HEK293 (cell line): ENCODE data around the gene SLAIN2.
A peak's percentile ranks its signal among the peaks of the same experiment; 100 is the strongest.

Experiments
- CTCF ChIA-PET: fragments of 350-600 bp; formaldehyde crosslinking; extraction: SDS; loops from one replicate; lab custom pipeline; 2021; ENCODE audit warnings: antibody characterized with exemption; lab: Yijun Ruan, JAX
- POLR2A ChIA-PET: fragments of 300-600 bp; formaldehyde crosslinking; extraction: SDS; loops from one replicate; lab custom pipeline; 2020; ENCODE audit warnings: antibody characterized with exemption, inconsistent platforms; lab: Yijun Ruan, JAX
- H3K27ac ChIP-seq: fragments of 200-500 bp; sonication (Bioruptor generic); 2 replicates; pipeline ENCODE4 v1.5.1; 2014; ENCODE audit warnings: low read depth, low read length, control low read depth, inconsistent platforms; ENCODE audit errors: extremely low read depth
- H3K36me3 ChIP-seq, 2 experiments: fragments of 200-500 bp in 1 of 2; sonication (Bioruptor generic) in 1 of 2; 1 replicate in 1 of 2; 2 replicates in 1 of 2; pipeline ENCODE4 v1.5.1; 2014 to 2017; ENCODE audit warnings: inconsistent platforms in 2 of 2, low read length in 2 of 2; ENCODE audit not compliant: control insufficient read depth in 2 of 2, insufficient read depth in 1 of 2
- H3K4me1 ChIP-seq: fragments of 200-500 bp; sonication (Bioruptor generic); 2 replicates; pipeline ENCODE4 v1.5.1; 2014; ENCODE audit warnings: mild to moderate bottlenecking, low read length, inconsistent platforms; ENCODE audit not compliant: control insufficient read depth, insufficient read depth
- H3K4me3 ChIP-seq: 2 replicates; pipeline ENCODE4 v1.5.1; 2011; ENCODE audit warnings: low read depth, mild to moderate bottlenecking, control low read depth, low read length, moderate library complexity
- H3K9me3 ChIP-seq: fragments of 200-500 bp; sonication (Bioruptor generic); 2 replicates; pipeline ENCODE4 v1.5.1; 2014; ENCODE audit warnings: low read depth, low read length, inconsistent platforms; ENCODE audit not compliant: control insufficient read depth, insufficient read depth
- BCL11B ChIP-seq: fragments of 450-650 bp; formaldehyde crosslinking; IDR thresholded peaks from 2 replicates; pipeline ENCODE4 v1.5.1; 2016; ENCODE audit warnings: low read depth, missing biosample characterization, missing genetic modification characterization
- HOXA7 ChIP-seq: sonication (generic); formaldehyde crosslinking; IDR thresholded peaks from 2 replicates; pipeline ENCODE4 v1.8.1; 2022; ENCODE audit warnings: missing genetic modification reagents, borderline replicate concordance
- IKZF3 ChIP-seq: fragments of 450-650 bp; IDR thresholded peaks from 2 replicates; pipeline ENCODE4 v1.5.0; 2018; ENCODE audit warnings: missing biosample characterization, mild to moderate bottlenecking, missing genetic modification characterization, moderate library complexity
- KLF17 ChIP-seq: fragments of 450-650 bp; formaldehyde crosslinking; IDR thresholded peaks from 2 replicates; pipeline ENCODE4 v1.5.1; 2016; ENCODE audit warnings: missing biosample characterization, missing genetic modification characterization
- PRDM6 ChIP-seq: fragments of 450-650 bp; formaldehyde crosslinking; IDR thresholded peaks from 2 replicates; pipeline ENCODE4 v1.5.1; 2017; ENCODE audit warnings: missing biosample characterization, missing genetic modification characterization
- SETDB1 ChIP-seq: IDR thresholded peaks from one replicate; pipeline ENCODE4 v1.6.1; 2017; ENCODE audit warnings: mild to moderate bottlenecking, low read length, moderate library complexity, mixed read lengths; ENCODE audit not compliant: insufficient read length
- ZNF146 ChIP-seq: fragments of 450-650 bp; formaldehyde crosslinking; IDR thresholded peaks from 2 replicates; pipeline ENCODE4 v1.5.1; 2016; ENCODE audit warnings: missing biosample characterization, missing genetic modification characterization
- ZNF2 ChIP-seq: fragments of 450-650 bp; formaldehyde crosslinking; IDR thresholded peaks from 2 replicates; pipeline ENCODE4 v1.5.1; 2016; ENCODE audit warnings: missing biosample characterization, missing genetic modification characterization
- ZNF221 ChIP-seq: fragments of 450-650 bp; formaldehyde crosslinking; IDR thresholded peaks from 2 replicates; pipeline ENCODE4 v1.5.1; 2017; ENCODE audit warnings: missing biosample characterization, missing genetic modification characterization, borderline replicate concordance
- ZNF239 ChIP-seq: fragments of 450-650 bp; formaldehyde crosslinking; IDR thresholded peaks from 2 replicates; pipeline ENCODE4 v1.5.1; 2016; ENCODE audit warnings: missing biosample characterization, missing genetic modification characterization
- ZNF311 ChIP-seq: fragments of 450-650 bp; formaldehyde crosslinking; IDR thresholded peaks from 2 replicates; pipeline ENCODE4 v1.5.1; 2017; ENCODE audit warnings: missing biosample characterization, missing genetic modification characterization, borderline replicate concordance
- ZNF366 ChIP-seq: fragments of 450-650 bp; formaldehyde crosslinking; conservative IDR thresholded peaks from 2 replicates; pipeline ENCODE4 v1.5.1; 2016; ENCODE audit warnings: missing biosample characterization, missing genetic modification characterization
- ZNF473 ChIP-seq: fragments of 450-650 bp; formaldehyde crosslinking; IDR thresholded peaks from 2 replicates; pipeline ENCODE4 v1.5.1; 2017; ENCODE audit warnings: missing biosample characterization, missing genetic modification characterization
- ZNF629 ChIP-seq: fragments of 450-650 bp; formaldehyde crosslinking; IDR thresholded peaks from 2 replicates; pipeline ENCODE4 v1.5.1; 2017; ENCODE audit warnings: missing biosample characterization, missing genetic modification characterization
- ZNF76 ChIP-seq: fragments of 450-650 bp; formaldehyde crosslinking; IDR thresholded peaks from 2 replicates; pipeline ENCODE4; 2016; ENCODE audit warnings: low read depth, missing biosample characterization, missing genetic modification characterization, borderline replicate concordance
- ZNF777 ChIP-seq: fragments of 450-650 bp; formaldehyde crosslinking; IDR thresholded peaks from 2 replicates; pipeline ENCODE4 v1.5.1; 2017; ENCODE audit warnings: missing biosample characterization, missing genetic modification characterization, borderline replicate concordance
- ZNF785 ChIP-seq: fragments of 450-650 bp; formaldehyde crosslinking; IDR thresholded peaks from 2 replicates; pipeline ENCODE4 v1.5.1; 2016; ENCODE audit warnings: missing biosample characterization, missing genetic modification characterization
- ZSCAN30 ChIP-seq: fragments of 450-650 bp; IDR thresholded peaks from 2 replicates; pipeline ENCODE4 v1.5.1; 2018; ENCODE audit warnings: missing biosample characterization, mild to moderate bottlenecking, missing genetic modification characterization, moderate library complexity
- TF ChIP-seq, protein P1 (sequence below): fragments of 450-650 bp; formaldehyde crosslinking; IDR thresholded peaks from 2 replicates; pipeline ENCODE4 v1.5.1; 2016; ENCODE audit warnings: missing biosample characterization, missing genetic modification characterization

The SLAIN2 gene

GRCh38 chr4:48454591-48454990 lies 113.3 kb downstream of the SLAIN2 start (continued):
- TF ChIP-seq, protein P1, sequence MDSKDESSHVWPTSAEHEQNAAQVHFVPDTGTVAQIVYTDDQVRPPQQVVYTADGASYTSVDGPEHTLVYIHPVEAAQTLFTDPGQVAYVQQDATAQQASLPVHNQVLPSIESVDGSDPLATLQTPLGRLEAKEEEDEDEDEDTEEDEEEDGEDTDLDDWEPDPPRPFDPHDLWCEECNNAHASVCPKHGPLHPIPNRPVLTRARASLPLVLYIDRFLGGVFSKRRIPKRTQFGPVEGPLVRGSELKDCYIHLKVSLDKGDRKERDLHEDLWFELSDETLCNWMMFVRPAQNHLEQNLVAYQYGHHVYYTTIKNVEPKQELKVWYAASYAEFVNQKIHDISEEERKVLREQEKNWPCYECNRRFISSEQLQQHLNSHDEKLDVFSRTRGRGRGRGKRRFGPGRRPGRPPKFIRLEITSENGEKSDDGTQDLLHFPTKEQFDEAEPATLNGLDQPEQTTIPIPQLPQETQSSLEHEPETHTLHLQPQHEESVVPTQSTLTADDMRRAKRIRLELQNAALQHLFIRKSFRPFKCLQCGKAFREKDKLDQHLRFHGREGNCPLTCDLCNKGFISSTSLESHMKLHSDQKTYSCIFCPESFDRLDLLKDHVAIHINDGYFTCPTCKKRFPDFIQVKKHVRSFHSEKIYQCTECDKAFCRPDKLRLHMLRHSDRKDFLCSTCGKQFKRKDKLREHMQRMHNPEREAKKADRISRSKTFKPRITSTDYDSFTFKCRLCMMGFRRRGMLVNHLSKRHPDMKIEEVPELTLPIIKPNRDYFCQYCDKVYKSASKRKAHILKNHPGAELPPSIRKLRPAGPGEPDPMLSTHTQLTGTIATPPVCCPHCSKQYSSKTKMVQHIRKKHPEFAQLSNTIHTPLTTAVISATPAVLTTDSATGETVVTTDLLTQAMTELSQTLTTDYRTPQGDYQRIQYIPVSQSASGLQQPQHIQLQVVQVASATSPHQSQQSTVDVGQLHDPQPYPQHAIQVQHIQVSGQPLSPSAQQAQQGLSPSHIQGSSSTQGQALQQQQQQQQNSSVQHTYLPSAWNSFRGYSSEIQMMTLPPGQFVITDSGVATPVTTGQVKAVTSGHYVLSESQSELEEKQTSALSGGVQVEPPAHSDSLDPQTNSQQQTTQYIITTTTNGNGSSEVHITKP (tag by site-specific recombination): no peak
- TF ChIP-seq, all 188 proteins: peak for 0

DNA sequence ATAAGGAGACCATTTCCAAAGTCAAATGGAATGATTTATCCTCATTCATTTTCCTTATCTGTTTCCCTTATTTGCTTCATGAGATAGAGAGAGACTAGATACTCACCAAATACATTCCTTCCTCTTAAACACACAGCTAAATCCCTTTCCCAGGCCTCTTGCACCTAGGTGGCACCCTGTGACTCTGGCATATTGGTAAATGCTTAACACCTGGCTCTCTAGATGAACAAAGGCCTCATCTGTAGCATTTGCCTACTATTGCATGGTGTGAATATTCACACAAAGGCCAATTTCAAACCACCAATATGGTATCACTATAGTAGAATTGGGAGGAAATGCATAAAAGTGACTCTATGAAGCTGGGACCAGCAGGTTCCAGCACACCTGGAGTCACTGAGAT lies 119.7 kb downstream of the SLAIN2 start:
- Histone ChIP-seq H3K9me3 (no peaks in the 10 kb centered on the region), H3K4me1 (no peaks in the 10 kb centered on the region), H3K27ac (no peak overlapping the region), H3K36me3 (no peaks in the 10 kb centered on the region), H3K4me3 (no peak overlapping the region)
- CTCF ChIA-PET: no interaction called here
- POLR2A ChIA-PET: no interaction called here
- no peak for TF ChIP-seq ZNF629 (tag by site-specific recombination)
- no peak for TF ChIP-seq ZNF366 (tag by site-specific recombination)
- TF ChIP-seq ZNF311 (tag by site-specific recombination): no peak
- TF ChIP-seq KLF17: no peak
- TF ChIP-seq ZNF239 (tag by site-specific recombination): no peak
- TF ChIP-seq ZNF146: no peak
- no peak for TF ChIP-seq IKZF3 (tag by site-specific recombination)
- TF ChIP-seq BCL11B (tag by site-specific recombination): no peak
- no peak for TF ChIP-seq HOXA7 (CRISPR knock-in tag)
- no peak for TF ChIP-seq SETDB1
- TF ChIP-seq ZNF2 (tag by site-specific recombination): no peak
- no peak for TF ChIP-seq ZNF473 (tag by site-specific recombination)
- no peak for TF ChIP-seq ZNF76
- TF ChIP-seq ZNF785 (tag by site-specific recombination): no peak
- no peak for TF ChIP-seq ZNF777 (tag by site-specific recombination)

DNA sequence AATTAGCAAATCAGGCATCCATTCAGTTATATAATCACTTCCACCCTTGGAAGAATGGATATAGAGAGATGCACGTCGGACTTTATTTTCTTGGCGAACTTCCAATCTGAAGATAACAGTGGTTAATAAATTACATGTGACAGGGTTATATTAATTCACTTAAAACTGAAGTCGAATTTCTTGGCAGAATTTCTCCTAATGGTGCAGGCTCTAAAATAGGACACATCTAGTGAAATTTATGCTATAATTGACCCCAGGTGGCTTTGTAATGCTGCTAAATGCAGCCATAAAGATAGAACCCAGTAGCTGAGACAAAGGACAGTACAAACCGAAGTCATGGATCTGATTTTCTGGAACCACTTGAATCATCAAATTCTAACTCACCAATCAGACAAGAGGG lies 121.0 kb downstream of the SLAIN2 start:
- POLR2A ChIA-PET: no interaction called here
- no peaks in the 10 kb centered on the region for H3K36me3 ChIP-seq
- TF ChIP-seq ZNF221 (tag by site-specific recombination) (no peak), ZSCAN30 (tag by site-specific recombination) (0 out of 2 replicates have a peak, but pooled peaks have one; percentile 16), PRDM6 (tag by site-specific recombination) (peak; percentile 71)
- H3K4me1 ChIP-seq: no peaks in the 10 kb centered on the region
- no peak overlapping the region for H3K4me3 ChIP-seq
- no peak overlapping the region for H3K27ac ChIP-seq
- CTCF ChIA-PET: no interaction called here
- H3K9me3 ChIP-seq: no peaks in the 10 kb centered on the region
